HEK293 (cell line): ENCODE results near the gene ZWILCH.

Experiments
- IKZF3 ChIP-seq: fragments of 450-650 bp; IDR thresholded peaks from 2 replicates; pipeline ENCODE4 v1.5.0; 2018; ENCODE audit warnings: missing biosample characterization, mild to moderate bottlenecking, missing genetic modification characterization, moderate library complexity
- MYNN ChIP-seq: fragments of 450-650 bp; formaldehyde crosslinking; IDR thresholded peaks from 2 replicates; pipeline ENCODE4 v1.5.1; 2016; ENCODE audit warnings: missing biosample characterization, missing genetic modification characterization, borderline replicate concordance
- OSR2 ChIP-seq: fragments of 450-650 bp; formaldehyde crosslinking; IDR thresholded peaks from 2 replicates; pipeline ENCODE4 v1.5.1; 2016; ENCODE audit warnings: missing biosample characterization, missing genetic modification characterization
- REST ChIP-seq: fragments of 450-650 bp; formaldehyde crosslinking; IDR thresholded peaks from 2 replicates; pipeline ENCODE4 v1.5.1; 2016; ENCODE audit warnings: missing biosample characterization, missing genetic modification characterization
- ZBTB17 ChIP-seq: fragments of 450-650 bp; formaldehyde crosslinking; IDR thresholded peaks from 2 replicates; pipeline ENCODE4 v1.5.1; 2016; ENCODE audit warnings: missing biosample characterization, missing genetic modification characterization
- ZBTB26 ChIP-seq: fragments of 450-650 bp; formaldehyde crosslinking; optimal IDR thresholded peaks from 2 replicates; pipeline ENCODE3; 2016; ENCODE audit warnings: missing biosample characterization, mild to moderate bottlenecking, missing genetic modification characterization
- ZBTB8A ChIP-seq: fragments of 450-650 bp; formaldehyde crosslinking; IDR thresholded peaks from 2 replicates; pipeline ENCODE4 v1.5.1; 2016; ENCODE audit warnings: missing biosample characterization, missing genetic modification characterization
- ZEB2 ChIP-seq: fragments of 450-650 bp; formaldehyde crosslinking; IDR thresholded peaks from 2 replicates; pipeline ENCODE4 v1.5.1; 2016; ENCODE audit warnings: missing biosample characterization, missing genetic modification characterization
- ZFP37 ChIP-seq: fragments of 450-650 bp; formaldehyde crosslinking; IDR thresholded peaks from 2 replicates; pipeline ENCODE4 v1.5.1; 2016; ENCODE audit warnings: missing biosample characterization, missing genetic modification characterization
- ZNF148 ChIP-seq: fragments of 450-650 bp; formaldehyde crosslinking; IDR thresholded peaks from 2 replicates; pipeline ENCODE4 v1.5.0; 2017; ENCODE audit warnings: missing biosample characterization, missing genetic modification characterization, borderline replicate concordance
- ZNF175 ChIP-seq: fragments of 450-650 bp; formaldehyde crosslinking; IDR thresholded peaks from 2 replicates; pipeline ENCODE4 v1.5.1; 2016; ENCODE audit warnings: missing biosample characterization, missing genetic modification characterization
- ZNF24 ChIP-seq: fragments of 450-650 bp; formaldehyde crosslinking; IDR thresholded peaks from 2 replicates; pipeline ENCODE4 v1.5.1; 2016; ENCODE audit warnings: missing biosample characterization, missing genetic modification characterization
- ZNF274 ChIP-seq, 2 experiments: fragments of 200-500 bp in 1 of 2; fragments of 450-650 bp in 1 of 2; sonication (Bioruptor generic) in 1 of 2; formaldehyde crosslinking in 1 of 2; IDR thresholded peaks; 2 replicates each; pipeline versions ENCODE4 v1.5.1 to v1.6.1; 2014 to 2016; ENCODE audit warnings: borderline replicate concordance in 1 of 2, inconsistent platforms in 1 of 2, low read length in 1 of 2, missing biosample characterization in 1 of 2, missing genetic modification characterization in 1 of 2
- ZNF335 ChIP-seq: fragments of 450-650 bp; formaldehyde crosslinking; conservative IDR thresholded peaks from 2 replicates; pipeline ENCODE4 v1.5.1; 2016; ENCODE audit warnings: missing biosample characterization, missing genetic modification characterization
- ZNF366 ChIP-seq: fragments of 450-650 bp; formaldehyde crosslinking; conservative IDR thresholded peaks from 2 replicates; pipeline ENCODE4 v1.5.1; 2016; ENCODE audit warnings: missing biosample characterization, missing genetic modification characterization
- ZNF394 ChIP-seq: fragments of 450-650 bp; formaldehyde crosslinking; IDR thresholded peaks from 2 replicates; pipeline ENCODE4 v1.5.1; 2016; ENCODE audit warnings: missing biosample characterization, missing genetic modification characterization, mild to moderate bottlenecking, moderate library complexity, borderline replicate concordance
- ZNF501 ChIP-seq: fragments of 450-650 bp; formaldehyde crosslinking; IDR thresholded peaks from 2 replicates; pipeline ENCODE4 v1.5.1; 2016; ENCODE audit warnings: missing biosample characterization, missing genetic modification characterization
- ZNF510 ChIP-seq: fragments of 450-650 bp; formaldehyde crosslinking; IDR thresholded peaks from 2 replicates; pipeline ENCODE4 v1.5.1; 2018; ENCODE audit warnings: mild to moderate bottlenecking, missing genetic modification characterization, missing biosample characterization; ENCODE audit not compliant: insufficient replicate concordance
- ZNF549 ChIP-seq: fragments of 450-650 bp; IDR thresholded peaks from 2 replicates; pipeline ENCODE4 v1.5.1; 2018; ENCODE audit warnings: missing biosample characterization, missing genetic modification characterization, mild to moderate bottlenecking, inconsistent platforms, moderate library complexity
- ZNF558 ChIP-seq: fragments of 450-650 bp; formaldehyde crosslinking; IDR thresholded peaks from 2 replicates; pipeline ENCODE4 v1.5.1; 2016; ENCODE audit warnings: missing biosample characterization, missing genetic modification characterization
- ZNF658 ChIP-seq: fragments of 450-650 bp; formaldehyde crosslinking; IDR thresholded peaks from 2 replicates; pipeline ENCODE4; 2016; ENCODE audit warnings: missing biosample characterization, missing genetic modification characterization
- ZNF76 ChIP-seq: fragments of 450-650 bp; formaldehyde crosslinking; IDR thresholded peaks from 2 replicates; pipeline ENCODE4; 2016; ENCODE audit warnings: low read depth, missing biosample characterization, missing genetic modification characterization, borderline replicate concordance
- ZSCAN18 ChIP-seq: fragments of 450-650 bp; formaldehyde crosslinking; IDR thresholded peaks from 2 replicates; pipeline ENCODE4 v1.5.1; 2016; ENCODE audit warnings: missing biosample characterization, missing genetic modification characterization
- TF ChIP-seq, protein P1 (sequence below): fragments of 450-650 bp; formaldehyde crosslinking; IDR thresholded peaks from 2 replicates; pipeline ENCODE4 v1.5.1; 2016; ENCODE audit warnings: missing biosample characterization, missing genetic modification characterization

ZWILCH gene

DNA sequence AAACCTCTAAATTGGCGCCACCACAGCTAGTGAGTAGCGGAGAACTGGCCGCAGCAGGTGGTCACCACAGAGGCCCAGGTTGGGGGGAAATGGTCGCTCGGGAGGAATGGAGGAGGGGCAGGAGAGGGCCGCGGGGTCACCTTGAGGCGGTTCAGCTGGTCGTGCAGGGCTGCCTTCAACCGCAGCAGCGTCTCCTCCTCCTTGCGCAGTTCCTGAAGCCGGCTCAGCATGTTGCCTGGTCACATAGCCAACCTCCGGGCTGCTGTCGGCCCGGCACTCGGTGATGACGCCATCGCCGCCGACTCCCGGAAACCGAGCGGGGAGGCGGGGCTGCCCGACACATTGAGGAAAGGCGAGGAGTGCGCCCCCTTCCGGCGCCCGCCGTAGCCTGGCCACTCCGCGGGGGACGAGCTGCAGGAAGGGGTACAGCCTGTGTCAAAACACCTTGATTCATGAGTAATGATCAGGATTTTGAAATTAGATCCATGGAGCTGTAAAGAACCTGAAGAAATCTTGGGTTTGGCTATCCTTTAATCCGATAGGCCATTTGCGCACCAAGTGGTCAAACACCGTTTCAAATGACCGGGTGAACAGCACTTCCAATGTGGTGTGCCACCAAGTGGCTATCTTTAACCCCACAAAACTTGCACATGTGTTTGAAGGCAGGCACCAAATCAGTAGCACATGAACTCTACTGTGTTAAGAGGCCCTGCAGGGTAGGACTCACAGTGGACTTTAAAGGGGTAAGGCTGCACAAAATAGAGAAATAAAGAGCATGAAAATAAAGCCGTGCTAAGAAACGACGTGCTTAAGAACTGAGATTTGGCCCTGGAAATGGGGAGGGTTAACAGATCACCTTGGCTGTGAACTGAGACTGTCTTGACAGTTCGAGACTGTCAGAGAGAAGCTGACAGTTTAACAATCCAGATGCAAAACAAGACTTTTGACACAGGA is 7.3 kb upstream of the ZWILCH start, which contains the start of gene SNAPC5 (continued):
- no peak for TF ChIP-seq ZNF549 (tag by site-specific recombination)
- TF ChIP-seq REST (tag by site-specific recombination) = 0 out of 2 replicates have a peak, but pooled peaks have one; percentile 34
- peak; percentile 63; the same call in 1 of the 2 replicates for TF ChIP-seq ZNF148 (tag by site-specific recombination)
- TF ChIP-seq ZFP37 (tag by site-specific recombination) = peak; percentile 99
- TF ChIP-seq, protein P1, sequence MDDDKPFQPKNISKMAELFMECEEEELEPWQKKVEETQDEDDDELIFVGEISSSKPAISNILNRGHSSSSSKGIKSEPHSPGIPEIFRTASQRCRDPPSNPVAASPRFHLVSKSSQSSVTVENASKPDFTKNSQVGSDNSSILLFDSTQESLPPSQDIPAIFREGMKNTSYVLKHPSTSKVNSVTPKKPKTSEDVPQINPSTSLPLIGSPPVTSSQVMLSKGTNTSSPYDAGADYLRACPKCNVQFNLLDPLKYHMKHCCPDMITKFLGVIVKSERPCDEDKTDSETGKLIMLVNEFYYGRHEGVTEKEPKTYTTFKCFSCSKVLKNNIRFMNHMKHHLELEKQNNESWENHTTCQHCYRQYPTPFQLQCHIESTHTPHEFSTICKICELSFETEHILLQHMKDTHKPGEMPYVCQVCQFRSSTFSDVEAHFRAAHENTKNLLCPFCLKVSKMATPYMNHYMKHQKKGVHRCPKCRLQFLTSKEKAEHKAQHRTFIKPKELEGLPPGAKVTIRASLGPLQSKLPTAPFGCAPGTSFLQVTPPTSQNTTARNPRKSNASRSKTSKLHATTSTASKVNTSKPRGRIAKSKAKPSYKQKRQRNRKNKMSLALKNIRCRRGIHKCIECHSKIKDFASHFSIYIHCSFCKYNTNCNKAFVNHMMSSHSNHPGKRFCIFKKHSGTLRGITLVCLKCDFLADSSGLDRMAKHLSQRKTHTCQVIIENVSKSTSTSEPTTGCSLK (tag by site-specific recombination) = no peak
- TF ChIP-seq ZNF394 (tag by site-specific recombination) = peak; percentile 78
- TF ChIP-seq ZNF335 (tag by site-specific recombination) = peak; percentile 81
- no peak for TF ChIP-seq ZSCAN18
- TF ChIP-seq ZNF274 (IDR thresholded peaks at IDR 0.05; ENCODE audit: low read length) = no peak
- TF ChIP-seq ZNF274 (tag by site-specific recombination; IDR thresholded peaks at IDR 0.05; ENCODE audit: borderline replicate concordance) = no peak
- TF ChIP-seq ZBTB8A (tag by site-specific recombination) = peak; percentile 96
- peak; percentile 46 for TF ChIP-seq ZBTB26 (tag by site-specific recombination)
- peak; percentile 96 for TF ChIP-seq IKZF3 (tag by site-specific recombination)
- no peak for TF ChIP-seq ZNF658 (tag by site-specific recombination)
- TF ChIP-seq OSR2 (tag by site-specific recombination) = peak; percentile 95
- peak; percentile 100 for TF ChIP-seq ZEB2
- TF ChIP-seq ZNF510 (tag by site-specific recombination) = no peak
- peak; percentile 81; the same call in 1 of the 2 replicates for TF ChIP-seq ZNF24 (tag by site-specific recombination)
- TF ChIP-seq ZNF558 = 0 out of 2 replicates have a peak, but pooled peaks have one; percentile 81
- TF ChIP-seq ZNF175 (tag by site-specific recombination) = no peak
- 0 out of 2 replicates have a peak, but pooled peaks have one; percentile 24 for TF ChIP-seq ZNF366 (tag by site-specific recombination)
- peak; percentile 58; the same call in 1 of the 2 replicates for TF ChIP-seq ZNF76 (tag by site-specific recombination)
- TF ChIP-seq ZNF501 = peak; percentile 99
- peak; percentile 99 for TF ChIP-seq ZBTB17
- TF ChIP-seq MYNN (tag by site-specific recombination) = 0 out of 2 replicates have a peak, but pooled peaks have one; percentile 37
